GM23338 (cell line): ENCODE results near the gene ORC3.

ENCODE experiments used
- CREB1 ChIP-seq: fragments of 250-450 bp; sonication (Bioruptor Pico); IDR thresholded peaks from 2 replicates; pipeline ENCODE4 v1.5.0; 2020; ENCODE audit warnings: low read depth, mild to moderate bottlenecking, moderate library complexity
- EZH2 ChIP-seq: fragments of 200-600 bp; sonication (generic); IDR thresholded peaks from one replicate; pipeline ENCODE4 v1.8.0; 2017; ENCODE audit warnings: antibody characterized with exemption, mild to moderate bottlenecking, low read depth; ENCODE audit not compliant: unreplicated experiment
- POLR2AphosphoS5 ChIP-seq: IDR thresholded peaks from 2 replicates; pipeline ENCODE4 v1.6.1; 2016; ENCODE audit warnings: antibody characterized with exemption, low read depth
- STAT1 ChIP-seq: IDR thresholded peaks from one replicate; pipeline ENCODE4 v1.6.1; 2016; ENCODE audit warnings: antibody characterized with exemption; ENCODE audit not compliant: unreplicated experiment
- TF ChIP-seq, protein P1 (sequence below), 2 experiments: fragments of 200-600 bp in 1 of 2; sonication (generic) in 1 of 2; conservative IDR thresholded peaks; 2 replicates each; pipeline versions ENCODE4 v1.5.1 to v1.6.1; 2016 to 2017; ENCODE audit warnings: antibody characterized with exemption in 2 of 2, low read depth in 2 of 2, mild to moderate bottlenecking in 2 of 2, moderate library complexity in 1 of 2
- TF ChIP-seq, protein P2 (sequence below): IDR thresholded peaks from one replicate; pipeline ENCODE4 v1.6.1; 2018; ENCODE audit warnings: antibody characterized with exemption; ENCODE audit not compliant: unreplicated experiment

DNA sequence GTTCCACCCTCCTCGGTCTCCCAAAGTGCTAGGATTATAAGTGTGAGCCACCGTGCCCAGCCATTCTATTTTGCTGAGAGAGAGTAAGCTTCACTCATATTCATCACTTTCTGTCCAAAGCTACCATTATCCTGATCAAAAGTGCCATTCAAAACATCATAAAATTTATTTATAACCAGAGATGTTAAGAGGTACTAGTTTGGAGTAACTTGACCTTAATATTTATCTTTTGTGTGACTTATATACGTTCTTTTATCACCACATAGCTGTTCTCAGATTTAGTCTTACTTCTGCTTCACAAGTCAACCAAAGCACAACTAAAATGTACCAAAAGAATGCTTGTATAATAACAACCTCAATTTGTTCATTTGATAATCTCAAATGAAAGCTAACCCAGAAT, 94.0 kb downstream of the ORC3 start:
- TF ChIP-seq, protein P1, sequence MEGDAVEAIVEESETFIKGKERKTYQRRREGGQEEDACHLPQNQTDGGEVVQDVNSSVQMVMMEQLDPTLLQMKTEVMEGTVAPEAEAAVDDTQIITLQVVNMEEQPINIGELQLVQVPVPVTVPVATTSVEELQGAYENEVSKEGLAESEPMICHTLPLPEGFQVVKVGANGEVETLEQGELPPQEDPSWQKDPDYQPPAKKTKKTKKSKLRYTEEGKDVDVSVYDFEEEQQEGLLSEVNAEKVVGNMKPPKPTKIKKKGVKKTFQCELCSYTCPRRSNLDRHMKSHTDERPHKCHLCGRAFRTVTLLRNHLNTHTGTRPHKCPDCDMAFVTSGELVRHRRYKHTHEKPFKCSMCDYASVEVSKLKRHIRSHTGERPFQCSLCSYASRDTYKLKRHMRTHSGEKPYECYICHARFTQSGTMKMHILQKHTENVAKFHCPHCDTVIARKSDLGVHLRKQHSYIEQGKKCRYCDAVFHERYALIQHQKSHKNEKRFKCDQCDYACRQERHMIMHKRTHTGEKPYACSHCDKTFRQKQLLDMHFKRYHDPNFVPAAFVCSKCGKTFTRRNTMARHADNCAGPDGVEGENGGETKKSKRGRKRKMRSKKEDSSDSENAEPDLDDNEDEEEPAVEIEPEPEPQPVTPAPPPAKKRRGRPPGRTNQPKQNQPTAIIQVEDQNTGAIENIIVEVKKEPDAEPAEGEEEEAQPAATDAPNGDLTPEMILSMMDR (conservative IDR thresholded peaks at IDR 0.05; ENCODE audit: low read depth in 2 of 2): no peak
- TF ChIP-seq, protein P2, sequence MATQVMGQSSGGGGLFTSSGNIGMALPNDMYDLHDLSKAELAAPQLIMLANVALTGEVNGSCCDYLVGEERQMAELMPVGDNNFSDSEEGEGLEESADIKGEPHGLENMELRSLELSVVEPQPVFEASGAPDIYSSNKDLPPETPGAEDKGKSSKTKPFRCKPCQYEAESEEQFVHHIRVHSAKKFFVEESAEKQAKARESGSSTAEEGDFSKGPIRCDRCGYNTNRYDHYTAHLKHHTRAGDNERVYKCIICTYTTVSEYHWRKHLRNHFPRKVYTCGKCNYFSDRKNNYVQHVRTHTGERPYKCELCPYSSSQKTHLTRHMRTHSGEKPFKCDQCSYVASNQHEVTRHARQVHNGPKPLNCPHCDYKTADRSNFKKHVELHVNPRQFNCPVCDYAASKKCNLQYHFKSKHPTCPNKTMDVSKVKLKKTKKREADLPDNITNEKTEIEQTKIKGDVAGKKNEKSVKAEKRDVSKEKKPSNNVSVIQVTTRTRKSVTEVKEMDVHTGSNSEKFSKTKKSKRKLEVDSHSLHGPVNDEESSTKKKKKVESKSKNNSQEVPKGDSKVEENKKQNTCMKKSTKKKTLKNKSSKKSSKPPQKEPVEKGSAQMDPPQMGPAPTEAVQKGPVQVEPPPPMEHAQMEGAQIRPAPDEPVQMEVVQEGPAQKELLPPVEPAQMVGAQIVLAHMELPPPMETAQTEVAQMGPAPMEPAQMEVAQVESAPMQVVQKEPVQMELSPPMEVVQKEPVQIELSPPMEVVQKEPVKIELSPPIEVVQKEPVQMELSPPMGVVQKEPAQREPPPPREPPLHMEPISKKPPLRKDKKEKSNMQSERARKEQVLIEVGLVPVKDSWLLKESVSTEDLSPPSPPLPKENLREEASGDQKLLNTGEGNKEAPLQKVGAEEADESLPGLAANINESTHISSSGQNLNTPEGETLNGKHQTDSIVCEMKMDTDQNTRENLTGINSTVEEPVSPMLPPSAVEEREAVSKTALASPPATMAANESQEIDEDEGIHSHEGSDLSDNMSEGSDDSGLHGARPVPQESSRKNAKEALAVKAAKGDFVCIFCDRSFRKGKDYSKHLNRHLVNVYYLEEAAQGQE: no peak
- no peak for TF ChIP-seq EZH2
- no peak for TF ChIP-seq CREB1 (CRISPR knock-in tag)
- TF ChIP-seq POLR2AphosphoS5: no peak
- TF ChIP-seq STAT1: no peak
